IMR-90 (cell line): ENCODE data around the gene ZDHHC14. TPM values are rescaled to one million over a fixed set of nuclear protein-coding genes. Genes with fewer than 3 reads are reported as not detected.

Experiments used
- ATAC-seq: fragments of 200-7000 bp; cut with Tn5 transposase; 2 replicates; pipeline ENCODE4 v1.9.1; 2020; ENCODE audit warnings: low read depth, mild to moderate bottlenecking, moderate library complexity
- BruUV-seq: library from RNA; stranded (reverse); fragments of 400-500 nt; replicated peaks from 2 replicates; lab custom pipeline; 2021; lab: Mats Ljungman, UMichigan
- CTCF ChIA-PET: fragments of 300-600 bp; formaldehyde crosslinking; extraction: SDS; loops from one replicate; lab custom pipeline; 2021; ENCODE audit warnings: antibody characterized with exemption; lab: Yijun Ruan, JAX
- POLR2A ChIA-PET: fragments of 300-600 bp; sonication (Branson Sonifier 250); formaldehyde crosslinking; loops from one replicate; lab custom pipeline; 2022; ENCODE audit warnings: antibody characterized with exemption; ENCODE audit not compliant: unreplicated experiment; lab: Charles Lee
- DNase-seq: peaks from one replicate; pipeline ENCODE4 v3.0.0; 2013
- H2AFZ ChIP-seq: replicated peaks from 2 replicates; pipeline ENCODE3; 2013; ENCODE audit warnings: low read length, mild to moderate bottlenecking; ENCODE audit not compliant: poor library complexity
- H2AK5ac ChIP-seq: 2 replicates; pipeline ENCODE4 v1.6.1; 2013; ENCODE audit warnings: low read depth, low read length, inconsistent platforms
- H2AK9ac ChIP-seq: replicated peaks from 2 replicates; pipeline ENCODE3; 2013; ENCODE audit warnings: mild to moderate bottlenecking, low read depth, low read length, moderate library complexity; ENCODE audit not compliant: poor library complexity
- H2BK120ac ChIP-seq: 2 replicates; pipeline ENCODE4 v1.6.1; 2013; ENCODE audit warnings: low read depth, low read length, inconsistent platforms
- H2BK15ac ChIP-seq: 3 replicates; pipeline ENCODE4 v1.6.1; 2013; ENCODE audit warnings: low read depth, low read length, inconsistent platforms
- H2BK20ac ChIP-seq: 2 replicates; pipeline ENCODE4 v1.6.1; 2013; ENCODE audit warnings: low read depth, mild to moderate bottlenecking, inconsistent platforms, low read length, moderate library complexity
- H2BK5ac ChIP-seq: 2 replicates; pipeline ENCODE4 v1.6.1; 2013; ENCODE audit warnings: mild to moderate bottlenecking, low read depth, low read length, inconsistent platforms; ENCODE audit not compliant: poor library complexity, severe bottlenecking
- H3K14ac ChIP-seq: replicated peaks from 2 replicates; pipeline ENCODE4 v1.6.1; 2013; ENCODE audit warnings: low read depth, low read length, inconsistent platforms
- H3K18ac ChIP-seq: 2 replicates; pipeline ENCODE4 v1.6.1; 2013; ENCODE audit warnings: low read depth, low read length, control low read depth
- H3K23ac ChIP-seq: 2 replicates; pipeline ENCODE4 v1.6.1; 2013; ENCODE audit warnings: low read depth, low read length, inconsistent platforms
- H3K27ac ChIP-seq: 2 replicates; pipeline ENCODE4 v1.5.1; 2013; ENCODE audit warnings: mild to moderate bottlenecking, control low read depth, low read length; ENCODE audit not compliant: insufficient read depth
- H3K27me3 ChIP-seq: 2 replicates; pipeline ENCODE4 v1.6.1; 2013; ENCODE audit warnings: low read length; ENCODE audit not compliant: control insufficient read depth, insufficient read depth
- H3K36me3 ChIP-seq: 2 replicates; pipeline ENCODE4 v1.6.1; 2013; ENCODE audit warnings: low read length, mixed read lengths; ENCODE audit not compliant: control insufficient read depth, insufficient read depth
- H3K4ac ChIP-seq: 2 replicates; pipeline ENCODE4 v1.6.1; 2013; ENCODE audit warnings: low read depth, low read length, inconsistent platforms
- H3K4me1 ChIP-seq: 2 replicates; pipeline ENCODE4 v1.6.1; 2013; ENCODE audit warnings: low read length, mixed read lengths; ENCODE audit not compliant: control insufficient read depth, insufficient read depth
- H3K4me2 ChIP-seq: 2 replicates; pipeline ENCODE4 v1.6.1; 2013; ENCODE audit warnings: low read depth, mild to moderate bottlenecking, control low read depth, low read length, moderate library complexity
- H3K4me3 ChIP-seq: 2 replicates; pipeline ENCODE4 v1.5.1; 2013; ENCODE audit warnings: low read depth, mild to moderate bottlenecking, control low read depth, low read length, moderate library complexity; ENCODE audit not compliant: insufficient read depth
- H3K56ac ChIP-seq: 2 replicates; pipeline ENCODE4 v1.6.1; 2013; ENCODE audit warnings: low read length, inconsistent platforms; ENCODE audit not compliant: insufficient read depth; ENCODE audit errors: extremely low read depth
- H3K79me1 ChIP-seq, 2 experiments: 2 replicates each; pipeline ENCODE4 v1.6.1; 2013; ENCODE audit warnings: low read length in 2 of 2, inconsistent platforms in 1 of 2, low read depth in 1 of 2
- H3K9ac ChIP-seq: 2 replicates; pipeline ENCODE4 v1.6.1; 2013; ENCODE audit warnings: low read depth, low read length, control low read depth
- H3K9me1 ChIP-seq: 2 replicates; pipeline ENCODE4 v1.6.1; 2013; ENCODE audit warnings: low read length, inconsistent platforms; ENCODE audit not compliant: insufficient read depth
- H3K9me3 ChIP-seq: 2 replicates; pipeline ENCODE4 v1.6.1; 2013; ENCODE audit warnings: low read length; ENCODE audit not compliant: control insufficient read depth, insufficient read depth
- H4K20me1 ChIP-seq: 2 replicates; pipeline ENCODE4 v1.6.1; 2013; ENCODE audit warnings: low read length, inconsistent platforms; ENCODE audit not compliant: insufficient read depth
- H4K5ac ChIP-seq: 2 replicates; pipeline ENCODE4 v1.6.1; 2013; ENCODE audit warnings: mild to moderate bottlenecking, low read depth, low read length, control low read depth
- H4K8ac ChIP-seq, 2 experiments: 2 replicates each; pipeline ENCODE4 v1.6.1; 2013; ENCODE audit warnings: low read depth in 2 of 2, low read length in 2 of 2, control low read depth in 1 of 2, inconsistent platforms in 1 of 2
- H4K91ac ChIP-seq: 2 replicates; pipeline ENCODE4 v1.6.1; 2013; ENCODE audit warnings: low read depth, low read length, inconsistent platforms; ENCODE audit not compliant: insufficient read depth
- CEBPB ChIP-seq: IDR thresholded peaks from 2 replicates; pipeline ENCODE4 v1.6.1; 2012; ENCODE audit warnings: low read depth, low read length, improper control_type of control experiment
- CHD1 ChIP-seq: IDR thresholded peaks from 2 replicates; pipeline ENCODE4 v1.6.1; 2012; ENCODE audit warnings: low read depth, low read length, improper control_type of control experiment
- FOS ChIP-seq: fragments of 150-350 bp; IDR thresholded peaks from 2 replicates; pipeline ENCODE4 v1.6.1; 2016; ENCODE audit warnings: low read depth, low read length
- MAFK ChIP-seq: IDR thresholded peaks from 2 replicates; pipeline ENCODE4 v1.6.1; 2012; ENCODE audit warnings: low read depth, low read length, improper control_type of control experiment
- MAZ ChIP-seq: IDR thresholded peaks from 2 replicates; pipeline ENCODE4 v1.6.1; 2012; ENCODE audit warnings: low read depth, mild to moderate bottlenecking, low read length, improper control_type of control experiment, moderate library complexity, borderline replicate concordance
- NFE2L2 ChIP-seq: fragments of 150-350 bp; IDR thresholded peaks from 2 replicates; pipeline ENCODE4 v1.6.1; 2016; ENCODE audit warnings: low read depth, mild to moderate bottlenecking, low read length
- POLR2A ChIP-seq: IDR thresholded peaks from 2 replicates; pipeline ENCODE4 v1.6.1; 2012; ENCODE audit warnings: mild to moderate bottlenecking, low read depth, low read length
- RCOR1 ChIP-seq: IDR thresholded peaks from 2 replicates; pipeline ENCODE4 v1.6.1; 2012; ENCODE audit warnings: mild to moderate bottlenecking, low read length, improper control_type of control experiment; ENCODE audit not compliant: insufficient replicate concordance
- RFX5 ChIP-seq: IDR thresholded peaks from 2 replicates; pipeline ENCODE4 v1.8.0; 2012; ENCODE audit warnings: low read depth, mild to moderate bottlenecking, low read length, moderate library complexity
- WGBS, 2 experiments: methylation state at CpG; one replicate each; pipeline versions ENCODE4 v1.1.5 to v1.1.7; 2013; ENCODE audit warnings: missing lambda C conversion rate in 2 of 2; ENCODE audit not compliant: insufficient read length in 1 of 2; ENCODE audit errors: extremely low coverage in 2 of 2; 5-methylcytosine and 5-hydroxymethylcytosine counted together
- dilution Hi-C: fragments of 300-500 bp; cut with HindIII; formaldehyde crosslinking; loops from one replicate; pipeline ENCODE4 v1.14.3; 2018; ENCODE audit warnings: low sequenced_read_pairs; ENCODE audit not compliant: unreplicated experiment
- in situ Hi-C: fragments of 300-500 bp; cut with MboI; formaldehyde crosslinking; loops from 3 replicates; pipeline ENCODE4 v1.14.3; 2019; ENCODE audit warnings: low sequenced_read_pairs, inconsistent platforms, mixed read lengths
- intact Hi-C: fragments of 100-400 bp; cut with micrococcal nuclease; formaldehyde crosslinking; loops from 2 replicates; pipeline ENCODE4 v1.10.0; 2022
- polyA plus RNA-seq, 3 experiments: library from polyadenylated mRNA; depleted of rRNA; stranded (reverse); fragments of >200 nt; gene quantifications; 2 replicates each; pipeline ENCODE4 v1.2.3, GENCODE V29; 2012; ENCODE audit warnings: low replicate concordance in 1 of 3
- total RNA-seq: library from RNA; depleted of rRNA; stranded (reverse); fragments of >200 nt; gene quantifications from 2 replicates; pipeline ENCODE4 v1.2.3, GENCODE V29; 2012
- TF ChIP-seq, protein P1 (sequence below): conservative IDR thresholded peaks from 2 replicates; pipeline ENCODE4 v1.5.1; 2012; ENCODE audit warnings: mild to moderate bottlenecking, low read depth, low read length, improper control_type of control experiment
- TF ChIP-seq, protein P2 (sequence below): fragments of 150-350 bp; IDR thresholded peaks from 2 replicates; pipeline ENCODE4 v1.6.1; 2016; ENCODE audit warnings: low read depth, mild to moderate bottlenecking, low read length, moderate library complexity, borderline replicate concordance
- TF ChIP-seq, protein P3 (sequence below): fragments of 150-350 bp; IDR thresholded peaks from 2 replicates; pipeline ENCODE4 v1.6.1; 2017; ENCODE audit warnings: mild to moderate bottlenecking, antibody characterized with exemption, low read length, low read depth

ZDHHC14 gene
- total and polyA plus RNA-seq, 2 of the 4 experiments (the other 2 are of a cell fraction): 0.90 to 2.0 TPM

- no peak for ATAC-seq
- 80% methylated on average over 4 of the region's 10 CpGs; no CpG with 5 or more reads in 1 of the 2 experiments for WGBS, 2 experiments
- Histone ChIP-seq H2BK20ac (no peak overlapping the region), H4K20me1 (no peaks in the 10 kb centered on the region), H2AK9ac (no peak overlapping the region), H3K4ac (no peak overlapping the region), H3K4me2 (no peak overlapping the region), H2BK5ac (no peak overlapping the region), H3K36me3 (no peaks in the 10 kb centered on the region), H4K91ac (no peak overlapping the region), H3K9me1 (no peaks in the 10 kb centered on the region), H3K9me3 (no peaks in the 10 kb centered on the region), H3K4me3 (no peak overlapping the region), H2AK5ac (no peak overlapping the region), H3K14ac (no peak overlapping the region), H2BK120ac (no peak overlapping the region), H4K5ac (no peak overlapping the region), H2BK15ac (no peak overlapping the region), H3K27me3 (no peaks in the 10 kb centered on the region; the same call in 1 of the 2 replicates), H3K9ac (no peak overlapping the region), H3K79me1 (no peaks in the 10 kb centered on the region), H3K56ac (no peak overlapping the region), H3K18ac (no peak overlapping the region), H3K23ac (no peak overlapping the region), H2AFZ (no peak overlapping the region), H4K8ac (no peak overlapping the region), H3K27ac (no peak overlapping the region), H3K4me1 (peaks cover 2% of the 10 kb centered on the region; the same call in 1 of the 2 replicates)
- no TSS peak for BruUV-seq
- dilution Hi-C loops (no loop called here), in situ Hi-C loops (no loop called here), intact Hi-C loops (no loop called here)
- ChIA-PET POLR2A (no interaction called here), CTCF (no interaction called here)
- TF ChIP-seq RCOR1 (no peak), NFE2L2 (no peak), MAFK (no peak), FOS (no peak), MAZ (no peak), CHD1 (no peak), CEBPB (no peak), POLR2A (no peak), RFX5 (no peak)
- TF ChIP-seq, protein P1, sequence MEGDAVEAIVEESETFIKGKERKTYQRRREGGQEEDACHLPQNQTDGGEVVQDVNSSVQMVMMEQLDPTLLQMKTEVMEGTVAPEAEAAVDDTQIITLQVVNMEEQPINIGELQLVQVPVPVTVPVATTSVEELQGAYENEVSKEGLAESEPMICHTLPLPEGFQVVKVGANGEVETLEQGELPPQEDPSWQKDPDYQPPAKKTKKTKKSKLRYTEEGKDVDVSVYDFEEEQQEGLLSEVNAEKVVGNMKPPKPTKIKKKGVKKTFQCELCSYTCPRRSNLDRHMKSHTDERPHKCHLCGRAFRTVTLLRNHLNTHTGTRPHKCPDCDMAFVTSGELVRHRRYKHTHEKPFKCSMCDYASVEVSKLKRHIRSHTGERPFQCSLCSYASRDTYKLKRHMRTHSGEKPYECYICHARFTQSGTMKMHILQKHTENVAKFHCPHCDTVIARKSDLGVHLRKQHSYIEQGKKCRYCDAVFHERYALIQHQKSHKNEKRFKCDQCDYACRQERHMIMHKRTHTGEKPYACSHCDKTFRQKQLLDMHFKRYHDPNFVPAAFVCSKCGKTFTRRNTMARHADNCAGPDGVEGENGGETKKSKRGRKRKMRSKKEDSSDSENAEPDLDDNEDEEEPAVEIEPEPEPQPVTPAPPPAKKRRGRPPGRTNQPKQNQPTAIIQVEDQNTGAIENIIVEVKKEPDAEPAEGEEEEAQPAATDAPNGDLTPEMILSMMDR: no peak
- TF ChIP-seq, protein P2, sequence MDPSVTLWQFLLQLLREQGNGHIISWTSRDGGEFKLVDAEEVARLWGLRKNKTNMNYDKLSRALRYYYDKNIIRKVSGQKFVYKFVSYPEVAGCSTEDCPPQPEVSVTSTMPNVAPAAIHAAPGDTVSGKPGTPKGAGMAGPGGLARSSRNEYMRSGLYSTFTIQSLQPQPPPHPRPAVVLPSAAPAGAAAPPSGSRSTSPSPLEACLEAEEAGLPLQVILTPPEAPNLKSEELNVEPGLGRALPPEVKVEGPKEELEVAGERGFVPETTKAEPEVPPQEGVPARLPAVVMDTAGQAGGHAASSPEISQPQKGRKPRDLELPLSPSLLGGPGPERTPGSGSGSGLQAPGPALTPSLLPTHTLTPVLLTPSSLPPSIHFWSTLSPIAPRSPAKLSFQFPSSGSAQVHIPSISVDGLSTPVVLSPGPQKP: no peak
- TF ChIP-seq, protein P3, sequence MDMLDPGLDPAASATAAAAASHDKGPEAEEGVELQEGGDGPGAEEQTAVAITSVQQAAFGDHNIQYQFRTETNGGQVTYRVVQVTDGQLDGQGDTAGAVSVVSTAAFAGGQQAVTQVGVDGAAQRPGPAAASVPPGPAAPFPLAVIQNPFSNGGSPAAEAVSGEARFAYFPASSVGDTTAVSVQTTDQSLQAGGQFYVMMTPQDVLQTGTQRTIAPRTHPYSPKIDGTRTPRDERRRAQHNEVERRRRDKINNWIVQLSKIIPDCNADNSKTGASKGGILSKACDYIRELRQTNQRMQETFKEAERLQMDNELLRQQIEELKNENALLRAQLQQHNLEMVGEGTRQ: no peak
- no peak for DNase-seq
Measured at GRCh38 chr6:157559201-157559756, 178.3 kb downstream of the ZDHHC14 start.
